Hepatocyte (in vitro differentiated cells): ENCODE results near the gene KIF6. TPM values are rescaled to one million over a fixed set of nuclear protein-coding genes. Genes with fewer than 3 reads are reported as not detected.

Source experiments
- DNase-seq: peaks from one replicate; pipeline ENCODE4 v3.0.0-alpha.2; 2016; ENCODE audit warnings: low spot score
- H2AFZ ChIP-seq: fragments of 200-600 bp; sonication (generic); 2 replicates; pipeline ENCODE4 v1.6.0; 2016; ENCODE audit warnings: antibody characterized with exemption, mild to moderate bottlenecking
- H3K27ac ChIP-seq: fragments of 200-600 bp; sonication (generic); 2 replicates; pipeline ENCODE4 v1.5.1; 2016; ENCODE audit warnings: mild to moderate bottlenecking
- H3K27me3 ChIP-seq: fragments of 200-600 bp; sonication (generic); 2 replicates; pipeline ENCODE4 v1.6.1; 2016
- H3K36me3 ChIP-seq: fragments of 200-600 bp; sonication (generic); replicated peaks from 2 replicates; pipeline ENCODE4 v1.5.1; 2016; ENCODE audit warnings: low read depth; ENCODE audit not compliant: insufficient read depth
- H3K4me1 ChIP-seq: fragments of 200-600 bp; sonication (generic); 2 replicates; pipeline ENCODE4 v1.5.1; 2016; ENCODE audit warnings: mild to moderate bottlenecking, moderate library complexity; ENCODE audit not compliant: insufficient read depth
- H3K4me2 ChIP-seq: fragments of 200-600 bp; sonication (generic); 2 replicates; pipeline ENCODE4 v1.6.0; 2016
- H3K4me3 ChIP-seq: fragments of 200-600 bp; sonication (generic); 2 replicates; pipeline ENCODE4 v1.5.1; 2016; ENCODE audit warnings: mild to moderate bottlenecking
- H3K79me2 ChIP-seq: fragments of 200-600 bp; sonication (generic); 2 replicates; pipeline ENCODE4 v1.6.0; 2017; ENCODE audit warnings: mild to moderate bottlenecking
- H3K9me2 ChIP-seq: fragments of 200-600 bp; sonication (generic); replicated peaks from 2 replicates; pipeline ENCODE4 v1.6.0; 2017; ENCODE audit warnings: mild to moderate bottlenecking; ENCODE audit not compliant: insufficient read depth
- H3K9me3 ChIP-seq: fragments of 200-600 bp; sonication (generic); 2 replicates; pipeline ENCODE4 v1.5.1; 2016; ENCODE audit warnings: low read depth, mild to moderate bottlenecking
- H4K20me1 ChIP-seq: fragments of 200-600 bp; sonication (generic); 2 replicates; pipeline ENCODE4 v1.6.0; 2016; ENCODE audit warnings: mild to moderate bottlenecking; ENCODE audit not compliant: insufficient read depth, poor library complexity, severe bottlenecking
- CTCF ChIP-seq: fragments of 200-600 bp; sonication (generic); IDR thresholded peaks from 2 replicates; pipeline ENCODE4 v1.5.1; 2016; ENCODE audit warnings: antibody characterized with exemption, mild to moderate bottlenecking; ENCODE audit not compliant: poor library complexity
- EZH2 ChIP-seq: fragments of 200-600 bp; sonication (generic); IDR thresholded peaks from 2 replicates; pipeline ENCODE4 v1.6.1; 2016; ENCODE audit warnings: antibody characterized with exemption, mild to moderate bottlenecking, borderline replicate concordance
- EZH2phosphoT487 ChIP-seq: fragments of 200-600 bp; sonication (generic); IDR thresholded peaks from one replicate; pipeline ENCODE4 v1.6.1; 2018; ENCODE audit warnings: antibody characterized with exemption, mild to moderate bottlenecking, low read depth, moderate library complexity; ENCODE audit not compliant: unreplicated experiment, severe bottlenecking
- WGBS: methylation state at CpG from one replicate; pipeline ENCODE4 v1.1.6; 2016; ENCODE audit warnings: low lambda C conversion rate; ENCODE audit errors: missing lambda C conversion rate; 5-methylcytosine and 5-hydroxymethylcytosine counted together
- polyA plus RNA-seq: library from polyadenylated mRNA; unstranded; fragments of >200 nt; fragmentation: Nextera tagmentation; extraction: Ambion mirVana; gene quantifications from 2 replicates; pipeline ENCODE4 v1.2.1, GENCODE V29; 2016
- total RNA-seq: library from RNA; depleted of rRNA; stranded (reverse); fragments of >200 nt; gene quantifications from 2 replicates; pipeline ENCODE4 v1.2.3, GENCODE V29; 2014

Gene KIF6
- total and polyA plus RNA-seq, 2 experiments from 2014 or later, result 0.87 to 2.3 TPM

- H3K4me1 ChIP-seq, result peaks cover 9% of the 10 kb centered on the region
- no peaks in the 10 kb centered on the region for H3K27me3 ChIP-seq
- DNase-seq, result peak; percentile 50
- peak overlapping the region; percentile 30 for H3K4me2 ChIP-seq
- H3K36me3 ChIP-seq, result no peaks in the 10 kb centered on the region
- H3K27ac ChIP-seq, result peak overlapping the region; percentile 14
- no peak overlapping the region for H3K4me3 ChIP-seq
- no peak for TF ChIP-seq EZH2
- TF ChIP-seq CTCF, result no peak
- TF ChIP-seq EZH2phosphoT487, result no peak
- no peaks in the 10 kb centered on the region for H3K9me3 ChIP-seq
- no peaks in the 10 kb centered on the region for H3K9me2 ChIP-seq
- H4K20me1 ChIP-seq, result no peaks in the 10 kb centered on the region
- H3K79me2 ChIP-seq, result no peaks in the 10 kb centered on the region
- no peak overlapping the region for H2AFZ ChIP-seq
- 55% methylated on average over 11 of the region's 11 CpGs for WGBS
Measured at GRCh38 chr6:39430871-39431523, 294.2 kb downstream of the KIF6 start.

- Histone ChIP-seq H2AFZ (no peak overlapping the region), H3K27me3 (no peaks in the 10 kb centered on the region), H3K4me2 (no peak overlapping the region), H3K4me3 (no peak overlapping the region), H4K20me1 (no peaks in the 10 kb centered on the region), H3K79me2 (no peaks in the 10 kb centered on the region), H3K4me1 (peaks cover 9% of the 10 kb centered on the region), H3K9me3 (no peaks in the 10 kb centered on the region), H3K9me2 (no peaks in the 10 kb centered on the region), H3K36me3 (no peaks in the 10 kb centered on the region), H3K27ac (peak overlapping the region; percentile 14)
- 79% methylated on average over 1 of the region's 1 CpG for WGBS
- TF ChIP-seq EZH2 (no peak), EZH2phosphoT487 (no peak), CTCF (no peak)
- DNase-seq, result no peak
Measured at GRCh38 chr6:39430446-39430845, 294.8 kb downstream of the KIF6 start.

- no peaks in the 10 kb centered on the region for H3K9me3 ChIP-seq
- no peak overlapping the region for H2AFZ ChIP-seq
- 91% methylated on average over 7 of the region's 7 CpGs for WGBS
- TF ChIP-seq CTCF, result no peak
- no peak for TF ChIP-seq EZH2phosphoT487
- no peak for TF ChIP-seq EZH2
- H4K20me1 ChIP-seq, result no peaks in the 10 kb centered on the region
- no peaks in the 10 kb centered on the region for H3K27me3 ChIP-seq
- no peak overlapping the region for H3K27ac ChIP-seq
- peaks cover 9% of the 10 kb centered on the region for H3K4me1 ChIP-seq
- no peaks in the 10 kb centered on the region for H3K79me2 ChIP-seq
- no peaks in the 10 kb centered on the region for H3K9me2 ChIP-seq
- H3K4me2 ChIP-seq, result no peak overlapping the region
- H3K4me3 ChIP-seq, result no peak overlapping the region
- no peaks in the 10 kb centered on the region for H3K36me3 ChIP-seq
- no peak for DNase-seq
Measured at GRCh38 chr6:39428816-39429215, 296.4 kb downstream of the KIF6 start.
